Left forelimb (tissue), 1 donor: ENCODE data around the gene FOSL1.
"Not testable (repeated sequence)": the region's sequence is repeated elsewhere in the genome, so short reads cannot be mapped to it uniquely, and the experiment has no call there.

ENCODE experiments used
- DNase-seq: peaks from one replicate; pipeline ENCODE4 v3.0.0-alpha.2; 2018; ENCODE audit warnings: low spot score

The FOSL1 gene

GRCh38 chr11:65852508-65853245 is 47.5 kb downstream of the FOSL1 start:
- no peak for DNase-seq

DNA sequence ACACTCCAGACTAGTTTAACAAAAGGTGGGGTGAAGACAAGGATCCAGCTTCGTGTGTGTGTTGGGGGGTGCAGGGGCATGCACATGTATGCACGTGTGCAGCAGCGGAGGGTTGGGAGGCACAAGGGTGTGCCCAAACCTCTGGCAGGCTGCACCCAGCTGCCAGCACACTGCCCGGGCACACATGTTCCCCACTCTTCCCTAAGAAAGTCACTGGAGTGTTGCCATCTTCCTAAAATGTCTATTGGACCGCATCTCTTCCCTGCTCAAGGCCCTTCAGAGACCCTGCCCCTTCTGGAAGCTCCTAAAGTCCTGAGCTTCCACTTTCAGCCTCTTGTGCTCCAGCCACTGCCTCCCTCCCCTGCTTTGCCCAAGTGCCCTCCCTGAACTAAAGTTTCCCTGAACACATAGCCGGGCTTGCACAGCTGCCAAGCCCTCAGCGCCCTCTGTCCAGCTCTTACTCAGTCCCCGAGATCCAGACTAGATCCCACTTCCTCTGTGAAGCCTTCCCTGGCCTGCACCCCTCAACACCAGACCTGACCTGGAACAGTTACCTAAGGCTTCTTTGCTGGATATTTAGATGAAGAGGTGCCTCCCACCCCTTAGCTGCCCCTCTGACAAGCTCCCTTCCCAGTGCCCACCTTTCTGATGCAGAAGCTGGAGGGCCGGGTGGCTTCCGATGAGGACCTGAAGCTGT is 48.2 kb downstream of the FOSL1 start:
- no peak for DNase-seq

DNA sequence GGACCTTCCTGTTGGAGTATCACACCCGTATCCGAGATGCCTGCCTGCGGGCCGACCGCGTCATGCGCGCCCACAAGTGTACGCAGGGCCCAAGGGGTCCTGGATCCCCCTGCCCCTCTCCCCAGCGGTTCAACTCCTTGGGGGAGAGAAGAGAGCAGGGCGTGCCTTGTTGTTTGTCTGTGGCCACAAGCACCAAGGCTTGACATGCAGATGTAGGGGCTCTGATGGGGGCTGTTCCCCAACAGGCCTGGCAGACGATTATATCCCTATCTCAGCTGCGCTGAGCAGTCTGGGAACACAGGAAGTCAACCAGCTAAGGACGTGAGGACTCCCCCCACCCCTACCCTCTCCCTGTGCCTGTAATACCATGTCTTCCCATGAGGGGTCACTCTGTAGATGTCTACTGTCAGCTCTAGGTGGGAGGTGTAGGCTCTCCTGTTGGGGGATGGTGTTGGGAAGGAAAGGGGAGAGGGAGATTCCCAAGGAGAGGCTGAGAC is 49.1 kb downstream of the FOSL1 start:
- no peak for DNase-seq

- no peak for DNase-seq
These were observed 49.7 kb downstream of the FOSL1 start for GRCh38 chr11:65850217-65851082.

GRCh38 chr11:65849771-65850216 is 50.4 kb downstream of the FOSL1 start:
- DNase-seq: no peak

GRCh38 chr11:65849366-65849765 is 50.8 kb downstream of the FOSL1 start:
- no peak for DNase-seq

GRCh38 chr11:65848693-65849092 is 51.5 kb downstream of the FOSL1 start:
- not testable (repeated sequence) for DNase-seq

DNA sequence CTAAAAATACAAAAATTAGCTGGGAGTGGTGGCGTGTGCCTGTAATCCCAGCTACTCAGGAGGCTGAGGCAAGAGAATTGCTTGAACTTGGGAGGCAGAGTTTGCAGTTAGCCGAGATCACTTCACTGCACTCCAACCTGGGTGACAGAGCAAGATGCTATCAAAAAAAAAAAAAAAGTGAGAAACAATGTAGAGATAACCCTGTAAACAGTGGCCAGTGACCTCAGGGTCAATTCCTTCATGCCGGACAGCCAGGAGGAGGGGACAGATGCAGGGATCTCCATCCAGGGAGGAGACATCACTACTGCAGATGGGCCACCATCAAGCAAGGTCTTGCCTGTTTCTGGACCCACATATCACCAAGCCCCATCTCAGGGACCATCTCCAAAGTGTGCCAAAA is 52.4 kb downstream of the FOSL1 start:
- no peak for DNase-seq

- DNase-seq: no peak
These were observed 55.8 kb downstream of the FOSL1 start for GRCh38 chr11:65844231-65844872.

DNA sequence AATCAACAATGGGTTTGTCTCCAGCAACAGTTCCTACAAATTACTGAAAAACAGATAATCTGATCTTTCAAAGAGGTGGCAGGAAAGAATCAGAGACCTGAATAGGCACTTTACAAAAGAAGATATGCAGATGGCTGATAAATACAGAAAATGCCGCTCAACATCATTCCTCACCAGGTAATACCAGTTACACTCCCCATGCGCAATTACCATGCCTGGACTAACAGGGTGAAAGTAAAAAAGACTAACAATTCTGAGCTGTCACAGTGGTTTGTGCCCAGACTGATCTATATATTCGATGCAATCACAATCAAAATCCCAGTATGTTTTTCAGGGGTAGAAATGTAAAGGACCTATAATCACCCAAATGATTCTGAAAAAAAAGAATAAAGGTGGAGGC is 56.4 kb downstream of the FOSL1 start:
- DNase-seq: no peak

DNA sequence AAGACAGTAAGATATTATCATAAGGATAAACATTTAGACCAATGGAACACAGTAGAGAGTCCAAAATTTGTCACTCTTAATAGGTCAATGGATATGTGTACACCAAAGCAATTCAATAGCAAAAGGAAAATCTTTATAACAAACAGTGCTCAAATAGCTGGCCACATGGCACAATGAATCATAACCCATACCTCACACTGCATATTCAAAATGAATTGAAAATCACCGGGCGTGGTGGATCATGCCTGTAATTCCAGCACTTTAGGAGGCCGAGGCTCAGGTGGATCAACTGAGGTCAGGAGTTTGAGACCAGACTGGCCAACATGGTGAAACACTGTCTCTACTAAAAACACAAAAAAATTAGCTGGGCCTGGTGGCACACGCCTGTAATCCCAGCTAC is 58.0 kb downstream of the FOSL1 start:
- no peak for DNase-seq
